Stimulated activated CD8-positive, alpha-beta memory T cell treated with anti-CD3 and anti-CD28 coated beads, Interleukin-15, amount 100 ng/mL, for 4 hours (primary cell): ENCODE data around the gene GPBP1.

ENCODE experiments used
- DNase-seq, 2 donors: peaks; one replicate each; pipeline ENCODE4 v3.0.0-alpha.2; 2020; ENCODE audit warnings: low read depth in 2 of 2

The GPBP1 gene

DNA sequence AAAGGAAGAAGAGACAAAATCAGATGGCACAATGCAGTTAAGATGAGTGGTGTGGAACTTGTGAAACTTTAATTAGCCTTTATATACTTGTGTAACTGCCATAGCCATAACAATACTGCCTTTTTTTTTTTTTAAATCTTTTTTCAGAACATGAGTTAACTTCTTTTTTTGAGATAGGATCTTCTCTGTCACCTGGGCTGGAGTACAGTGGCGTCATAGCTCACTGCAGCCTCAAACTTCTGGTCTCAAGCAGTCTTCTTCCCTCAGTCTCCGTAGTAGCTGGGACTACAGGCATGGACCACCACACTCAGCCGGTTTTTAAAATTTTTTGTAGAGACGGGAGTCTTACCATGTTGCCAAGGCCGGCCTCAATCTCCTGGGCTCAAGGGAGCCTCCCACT, 37.2 kb downstream of the GPBP1 start:
- no peak for DNase-seq

DNA sequence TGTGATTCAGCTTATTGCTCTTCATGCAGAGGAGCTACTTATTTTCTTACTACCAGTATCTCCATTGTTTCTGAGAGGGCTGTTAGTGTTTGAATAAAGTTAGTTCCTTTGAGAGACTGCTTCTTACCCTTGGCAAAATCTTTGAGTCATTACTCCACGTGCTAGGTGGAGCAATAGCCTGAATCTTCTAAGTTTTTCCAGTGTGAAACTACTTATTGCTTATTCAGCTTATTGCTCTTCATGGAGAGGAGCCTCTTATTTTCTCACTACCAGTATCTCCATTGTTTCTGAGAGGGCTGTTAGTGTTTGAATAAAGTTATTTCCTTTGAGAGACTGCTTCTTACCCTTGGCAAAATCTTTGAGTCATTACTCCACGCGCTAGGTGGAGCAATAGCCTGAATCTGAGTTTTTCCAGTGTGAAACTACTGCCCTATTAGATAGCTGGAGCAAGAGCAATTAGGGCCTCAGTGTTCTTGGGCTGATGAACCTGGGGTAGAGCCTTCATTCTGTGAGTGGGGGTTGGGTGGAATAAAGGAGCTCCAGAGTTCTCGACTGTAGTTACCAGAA, 41.9 kb downstream of the GPBP1 start:
- DNase-seq, result no peak

DNA sequence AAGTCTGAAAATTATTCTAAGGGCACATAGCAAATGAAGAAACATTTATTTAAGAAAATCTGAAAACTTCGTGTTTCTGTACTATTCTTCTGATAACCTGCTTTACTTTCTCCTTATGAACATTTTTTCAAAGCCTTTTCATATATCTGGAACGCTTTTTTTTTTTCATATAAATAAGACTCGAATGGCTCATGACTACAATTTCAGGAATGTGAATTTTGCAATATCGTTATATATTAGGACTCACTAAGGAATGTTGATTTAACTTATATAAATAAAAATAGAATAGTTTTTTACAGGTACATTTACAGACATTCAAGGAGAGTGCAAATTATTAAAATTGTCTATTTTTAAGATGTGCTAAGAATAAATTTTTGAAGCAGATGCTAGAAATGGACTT, 42.9 kb downstream of the GPBP1 start:
- DNase-seq, result no peak

DNA sequence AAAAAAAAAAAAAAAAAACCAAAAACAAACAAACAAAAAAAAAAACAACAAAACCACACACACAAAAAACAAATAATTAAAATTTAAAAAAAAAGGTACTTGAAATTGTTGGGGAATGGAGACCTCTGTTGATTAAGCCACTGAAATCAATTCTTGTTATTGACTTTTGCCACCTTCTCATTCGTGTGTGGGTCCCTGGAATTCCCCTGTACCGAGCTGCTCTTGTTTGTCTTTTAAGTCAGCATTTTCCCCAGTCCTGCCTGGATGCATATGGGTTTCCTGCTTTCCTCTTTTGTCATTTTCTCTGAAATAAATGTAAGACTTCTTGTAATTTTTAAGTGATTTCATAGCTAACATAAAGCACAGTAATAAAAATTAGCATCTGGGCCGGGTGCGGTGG, 45.5 kb downstream of the GPBP1 start:
- DNase-seq, result no peak

DNA sequence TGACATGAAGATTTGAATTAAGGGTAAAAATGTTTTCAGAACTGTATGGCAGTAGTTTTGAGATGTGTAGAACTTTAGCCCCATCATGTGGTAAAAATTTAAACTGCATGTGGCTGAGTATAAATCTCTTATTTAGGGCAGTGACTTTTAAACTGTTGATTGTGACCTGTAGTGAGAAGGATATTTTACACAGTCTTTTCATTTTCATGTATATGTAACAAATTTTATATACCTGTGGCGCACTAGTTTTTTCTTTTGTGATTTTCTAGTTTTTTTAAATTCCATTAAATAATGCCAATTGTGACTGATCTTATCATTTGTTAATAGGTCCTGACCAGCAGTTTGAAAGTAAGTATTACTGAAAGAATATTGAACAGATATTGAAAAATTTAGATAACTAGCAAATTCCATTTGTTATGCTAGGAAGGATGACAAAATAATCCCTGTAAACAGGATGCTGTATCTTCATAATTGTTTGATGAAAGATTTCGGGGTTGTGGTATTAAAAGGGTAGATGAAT, 47.2 kb downstream of the GPBP1 start:
- DNase-seq, result no peak

DNA sequence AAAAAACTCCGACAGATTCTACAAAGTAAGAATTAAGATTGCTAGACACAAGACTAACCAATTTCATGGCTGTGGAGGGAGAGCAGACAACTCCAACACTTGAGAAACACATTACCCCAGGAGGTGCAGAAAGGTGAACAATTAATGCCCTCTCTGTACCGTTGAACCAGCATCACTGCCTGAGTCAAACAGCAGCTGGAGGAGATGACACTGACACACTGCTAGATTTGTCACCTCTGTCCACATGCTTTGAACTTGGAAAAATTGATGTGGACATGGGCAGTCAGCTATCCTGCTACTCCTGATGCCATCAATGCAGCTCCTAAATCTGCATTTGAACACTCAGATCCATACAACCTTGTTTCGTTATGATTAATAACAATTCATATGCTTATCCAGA, 51.7 kb downstream of the GPBP1 start:
- no peak for DNase-seq

DNA sequence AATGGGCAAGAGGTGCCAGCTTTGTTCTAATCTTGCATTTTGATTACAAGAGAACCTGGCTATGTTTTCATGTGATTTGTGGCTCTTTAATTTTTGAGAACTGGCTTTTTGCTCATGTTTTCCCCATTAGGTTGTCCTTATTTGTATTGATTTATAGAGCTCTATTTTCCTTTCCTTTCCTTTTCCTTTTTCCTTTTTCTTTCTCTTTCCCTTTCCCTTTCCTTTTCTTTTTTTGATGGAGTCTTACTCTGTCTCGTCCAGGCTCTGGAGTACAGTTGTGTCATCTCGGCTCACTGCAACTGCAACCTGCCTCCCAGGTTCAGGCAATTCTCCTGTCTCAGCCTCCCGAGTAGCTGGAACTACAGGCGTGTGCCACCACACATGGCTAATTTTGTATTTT, 55.5 kb downstream of the GPBP1 start:
- no peak for DNase-seq

DNA sequence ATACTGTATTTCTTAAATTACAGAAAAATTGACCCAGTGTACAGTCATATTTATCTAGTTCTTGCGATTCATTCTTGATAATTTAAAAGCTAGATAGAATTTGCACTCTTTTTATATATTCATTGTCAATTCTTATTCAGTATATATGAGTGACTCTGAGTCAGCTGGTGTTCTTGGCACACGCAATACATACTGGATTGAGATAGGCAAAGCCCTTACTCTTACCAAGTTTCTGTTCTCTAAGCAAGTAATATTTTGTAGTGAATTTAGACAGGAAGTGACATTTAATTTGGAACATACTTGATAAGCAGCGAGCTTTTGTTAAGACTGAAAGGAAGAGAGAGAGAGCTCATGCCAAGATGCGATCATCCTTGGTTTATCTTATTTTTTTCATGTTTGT, 57.7 kb downstream of the GPBP1 start:
- DNase-seq, result no peak

DNA sequence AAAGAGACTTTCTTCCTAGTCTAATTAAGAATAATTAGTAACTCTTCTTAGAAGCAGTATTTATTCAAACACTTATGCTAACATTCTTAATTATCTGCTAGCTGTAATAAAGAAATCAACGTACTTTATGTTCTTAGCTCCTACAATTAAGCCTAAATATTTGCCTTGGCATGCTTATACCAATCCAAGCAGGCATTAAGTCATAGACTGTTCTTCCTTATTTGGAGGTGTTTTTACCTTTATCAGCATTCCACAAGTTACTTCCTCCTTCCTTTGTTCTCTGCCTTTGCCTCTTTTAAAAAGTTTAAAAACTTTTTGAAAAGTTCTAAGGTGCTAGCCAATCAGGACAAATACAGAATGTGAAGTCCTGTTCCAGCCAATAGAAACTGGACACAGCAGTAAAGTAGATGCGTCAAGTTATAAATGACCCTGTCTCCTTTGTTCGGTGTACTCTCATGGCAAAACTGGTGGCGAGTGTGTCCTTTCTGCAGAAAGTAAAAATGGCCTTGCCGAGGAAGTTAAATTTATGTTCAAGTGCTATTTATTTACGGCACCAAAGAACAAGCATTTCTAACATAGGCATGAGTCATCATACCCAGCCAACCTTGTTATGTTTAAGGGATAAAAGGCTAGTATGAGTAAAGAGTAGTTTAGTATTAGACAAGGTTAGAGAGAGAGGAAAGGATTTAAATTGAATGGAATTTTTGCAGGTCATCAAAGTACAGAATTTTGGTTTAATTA, 58.6 kb downstream of the GPBP1 start:
- no peak for DNase-seq

DNA sequence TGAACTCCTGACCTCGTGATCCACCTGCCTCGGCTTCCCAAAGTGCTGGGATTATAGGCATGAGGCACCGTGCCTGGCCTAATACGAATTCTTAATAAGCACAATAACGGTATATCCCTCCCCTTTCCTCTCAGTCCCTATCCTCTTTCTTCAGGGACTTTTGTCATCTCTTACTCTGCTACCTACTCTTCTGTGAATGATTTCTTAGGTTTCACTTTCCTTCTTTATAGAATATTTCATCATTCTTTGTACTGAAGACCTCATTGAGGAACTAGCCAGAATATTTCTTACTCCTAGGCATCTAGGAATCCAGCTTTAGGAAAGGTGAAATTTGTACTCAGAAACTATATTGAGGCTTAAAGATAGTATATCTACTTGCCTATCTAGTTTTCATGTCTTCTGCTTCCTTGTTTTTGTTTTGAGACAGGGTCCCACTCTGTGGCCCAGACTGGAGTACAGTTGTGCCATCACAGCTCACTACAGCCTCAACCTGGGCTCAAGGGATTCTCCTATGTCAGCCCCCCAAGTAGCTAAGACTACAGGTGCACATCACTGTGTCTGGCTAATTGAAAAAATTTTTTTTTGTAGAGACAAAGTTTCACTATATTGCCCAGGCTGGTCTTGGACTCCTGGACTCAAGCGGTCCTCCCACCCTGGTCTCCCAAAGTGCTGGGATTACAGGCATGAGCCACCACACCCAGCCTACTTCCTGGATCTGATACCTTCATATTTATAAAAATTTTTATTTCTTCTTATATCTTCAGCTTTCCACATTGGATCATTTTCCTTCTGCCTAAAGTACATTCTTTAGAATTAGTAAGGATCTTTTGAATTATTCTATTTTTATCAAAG, 69.7 kb downstream of the GPBP1 start:
- no peak for DNase-seq

DNA sequence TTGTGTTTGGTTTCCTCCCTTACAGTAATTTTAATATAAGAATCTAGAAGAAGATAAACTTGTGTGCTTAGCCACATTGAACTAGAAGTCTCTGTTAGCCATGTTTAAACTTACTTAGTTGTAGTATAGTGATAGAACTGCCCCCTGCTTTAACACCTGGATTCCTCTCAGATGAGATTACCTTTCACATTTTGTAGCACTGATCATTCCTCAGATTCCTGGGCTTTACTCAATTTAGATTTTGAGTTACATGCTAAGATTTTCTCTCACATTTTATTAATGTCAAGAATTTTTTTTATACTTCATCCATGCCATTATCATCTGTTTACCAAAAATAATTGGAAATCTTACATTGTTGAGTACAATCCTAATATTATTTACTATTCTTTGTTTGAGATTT, 70.5 kb downstream of the GPBP1 start:
- no peak for DNase-seq

DNA sequence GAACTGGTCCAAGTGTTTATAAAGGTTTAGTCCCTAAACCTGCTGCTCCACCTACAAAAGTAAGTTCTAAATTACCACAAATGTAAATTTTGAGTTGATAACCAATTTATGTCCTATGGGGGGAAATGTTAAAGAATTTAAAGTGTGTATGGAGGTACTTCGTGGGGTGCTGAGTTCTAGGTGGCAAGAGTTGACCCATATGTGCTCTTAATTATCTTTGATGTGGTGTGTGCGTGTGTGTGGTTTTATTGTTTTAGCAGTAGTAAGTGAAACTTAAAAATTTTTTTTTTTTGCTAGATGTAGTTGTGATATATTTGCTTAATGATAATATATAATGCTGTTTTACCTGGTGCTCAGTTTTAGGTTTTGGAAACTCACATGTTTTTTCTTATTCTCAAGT, 72.6 kb downstream of the GPBP1 start:
- DNase-seq, result no peak

DNA sequence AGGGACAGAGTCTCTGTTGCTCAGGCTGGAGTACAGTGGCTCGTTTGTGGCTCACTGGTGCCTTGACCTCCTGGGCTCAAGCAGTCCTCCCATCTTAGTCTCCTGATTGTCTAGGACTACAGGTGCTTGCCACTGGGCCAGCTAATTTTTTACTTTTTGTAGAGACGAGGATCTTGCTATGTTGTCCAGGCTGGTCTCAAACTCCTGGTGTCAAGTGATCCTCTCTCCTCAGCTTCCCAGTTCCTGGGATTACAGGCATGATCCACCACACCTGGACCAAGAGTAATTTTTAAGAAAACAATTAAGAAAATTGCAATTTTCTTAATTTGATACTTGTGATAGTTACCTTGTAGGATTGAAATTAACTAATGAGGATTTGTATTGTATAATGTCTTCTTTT, 73.9 kb downstream of the GPBP1 start:
- no peak for DNase-seq

DNA sequence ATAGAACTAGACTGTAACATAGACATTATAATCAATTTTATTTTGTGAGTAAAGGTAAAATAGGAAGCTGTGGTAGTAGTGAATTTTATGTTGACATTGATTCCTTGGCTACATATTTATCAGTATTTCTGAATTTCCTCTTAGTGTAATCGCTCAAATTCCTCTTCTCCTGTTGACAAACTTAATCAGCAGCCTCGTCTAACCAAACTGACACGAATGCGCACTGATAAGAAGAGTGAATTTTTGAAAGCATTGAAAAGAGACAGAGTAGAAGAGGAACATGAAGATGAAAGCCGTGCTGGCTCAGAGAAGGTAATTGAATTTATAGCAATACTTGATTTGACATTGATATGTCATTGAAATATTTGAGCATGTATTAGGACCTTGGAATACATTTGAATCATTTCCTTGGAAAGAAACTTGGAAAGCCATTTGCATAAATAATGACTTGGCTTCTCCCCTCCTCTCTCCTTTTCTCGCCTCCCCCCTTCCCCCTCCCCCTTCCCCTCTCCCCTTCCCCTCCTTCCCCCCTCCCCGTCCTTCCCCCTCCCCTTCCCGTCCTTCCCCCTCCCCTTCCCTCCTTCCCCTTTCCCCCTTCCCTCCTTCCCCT, 75.5 kb downstream of the GPBP1 start:
- DNase-seq, result no peak

DNA sequence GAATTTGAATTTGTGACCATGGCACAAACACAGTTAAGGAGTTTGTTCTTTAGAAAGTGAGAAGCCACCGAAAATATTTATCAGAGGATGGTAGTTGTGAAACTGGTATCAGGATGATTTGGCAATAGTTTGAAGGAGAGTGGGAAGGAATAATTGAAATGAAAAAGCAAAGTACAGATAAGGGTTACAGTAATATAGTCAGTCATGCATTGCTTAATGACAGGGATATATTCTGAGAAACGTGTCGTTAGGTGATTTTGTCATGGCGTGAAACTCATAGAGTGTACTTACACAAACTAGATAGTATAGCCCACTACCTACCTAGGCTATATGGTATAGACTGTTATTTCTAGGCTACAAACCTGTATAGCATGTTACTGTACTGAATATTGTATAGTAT, 84.2 kb downstream of the GPBP1 start:
- no peak for DNase-seq

DNA sequence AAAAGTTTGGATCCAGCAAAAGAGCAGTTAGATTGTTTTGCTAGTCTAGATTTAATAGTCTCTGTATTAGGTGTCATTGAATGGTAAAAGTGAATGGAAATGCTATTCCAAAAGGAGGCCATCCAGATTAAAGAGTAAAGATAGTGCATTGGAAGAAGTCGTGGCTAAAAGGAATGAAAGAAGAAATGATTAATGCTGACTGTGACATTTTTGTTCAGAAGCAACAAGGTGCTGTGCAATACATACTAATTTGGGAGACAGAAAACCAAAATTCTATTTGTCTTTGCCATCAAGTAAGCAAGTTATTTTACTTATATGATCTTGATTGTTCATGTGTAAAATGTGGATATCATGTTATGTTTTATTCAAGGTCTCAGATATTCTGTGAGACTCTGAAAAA, 85.1 kb downstream of the GPBP1 start:
- DNase-seq, result no peak

DNA sequence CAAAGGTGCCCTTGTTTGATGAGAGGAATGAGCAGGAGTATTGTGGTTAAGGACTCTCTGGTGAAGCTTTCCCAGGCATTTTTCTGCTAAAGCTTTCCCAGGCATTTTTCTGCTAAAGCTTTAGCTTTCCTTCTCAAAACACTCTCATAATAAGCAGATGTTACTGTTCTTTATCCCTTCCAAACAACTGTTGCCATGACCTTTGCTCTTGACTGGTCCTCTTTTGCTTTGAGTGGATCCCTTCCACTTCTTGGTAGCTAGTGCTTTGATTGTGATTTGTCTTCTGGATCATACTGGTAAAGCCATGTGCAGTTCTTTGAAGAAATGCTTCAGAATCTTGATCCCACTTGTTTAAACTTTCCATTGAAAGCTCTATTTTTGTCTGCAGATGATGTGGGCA, 85.8 kb downstream of the GPBP1 start:
- DNase-seq, result no peak

DNA sequence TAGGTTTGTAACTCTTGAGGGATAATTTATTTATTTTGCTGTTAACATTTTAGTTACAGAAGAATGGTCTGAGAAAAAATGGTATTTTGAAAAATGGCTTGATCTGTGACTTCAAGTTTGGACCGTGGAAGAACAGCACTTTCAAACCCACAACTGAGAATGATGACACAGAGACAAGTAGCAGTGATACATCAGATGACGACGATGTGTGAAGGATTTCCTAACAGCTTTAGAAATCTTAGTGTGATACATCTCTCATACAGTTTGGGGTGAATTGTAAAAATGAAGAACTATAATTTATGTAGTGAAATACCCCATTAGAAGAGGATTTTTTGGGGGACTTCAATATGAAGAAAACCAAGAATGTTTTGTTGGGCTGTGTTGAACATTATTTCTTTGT, 88.7 kb downstream of the GPBP1 start:
- no peak for DNase-seq

DNA sequence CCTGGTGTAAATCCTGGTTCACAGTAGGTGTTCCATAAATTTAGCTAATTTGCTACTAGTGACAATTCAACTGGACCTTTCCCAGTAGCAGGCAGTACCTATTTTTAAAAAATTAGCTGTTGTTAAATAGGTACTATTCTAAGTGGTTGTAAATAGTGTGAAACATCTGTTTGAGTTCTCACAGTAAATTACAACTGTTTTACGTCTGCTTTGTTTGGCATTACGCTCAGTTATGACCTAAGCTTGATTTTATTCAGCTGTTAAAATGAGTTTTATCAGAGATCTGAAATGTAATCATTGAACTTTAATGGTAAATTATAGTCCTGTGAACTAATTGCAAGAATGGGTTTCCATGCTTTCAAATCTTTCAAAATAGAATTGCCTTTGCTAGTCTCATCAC, 93.9 kb downstream of the GPBP1 start:
- DNase-seq, result no peak

DNA sequence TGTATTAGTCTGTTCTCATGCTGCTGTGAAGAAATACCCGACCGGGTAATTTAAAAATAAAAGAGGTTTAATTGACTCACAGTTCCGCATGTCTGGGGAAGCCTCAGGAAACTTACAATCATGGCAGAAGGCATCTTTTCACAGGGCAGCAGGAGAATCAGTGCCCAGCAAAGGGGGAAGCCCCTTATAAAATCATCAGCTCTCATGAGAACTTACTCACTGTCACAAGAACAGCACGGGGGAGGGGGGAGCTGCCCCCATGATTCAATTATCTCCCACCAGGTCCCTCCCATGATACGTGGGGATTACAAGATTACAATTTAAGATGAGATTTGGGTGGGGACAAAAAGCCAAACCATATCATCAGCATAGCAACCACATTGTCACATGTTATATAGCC, 102.5 kb downstream of the GPBP1 start:
- DNase-seq, result no peak

DNA sequence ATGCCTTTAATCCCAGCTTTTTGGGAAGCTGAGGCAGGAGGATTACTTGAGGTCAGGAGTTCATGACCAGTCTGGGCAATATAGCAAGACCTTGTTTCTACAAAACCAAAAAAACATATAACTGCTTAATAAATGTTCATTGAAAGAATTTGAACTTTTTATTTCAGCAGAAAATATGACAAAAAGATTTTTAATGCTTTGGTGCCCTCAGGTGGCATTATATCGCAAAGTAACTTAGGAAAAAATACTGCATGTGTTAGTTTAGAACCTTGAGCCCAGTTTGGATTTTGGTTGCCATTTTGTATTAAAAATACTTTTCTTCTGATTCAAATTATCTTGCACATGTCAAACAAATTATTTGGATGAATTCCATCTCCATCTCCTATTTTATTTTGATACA, 103.2 kb downstream of the GPBP1 start:
- no peak for DNase-seq

DNA sequence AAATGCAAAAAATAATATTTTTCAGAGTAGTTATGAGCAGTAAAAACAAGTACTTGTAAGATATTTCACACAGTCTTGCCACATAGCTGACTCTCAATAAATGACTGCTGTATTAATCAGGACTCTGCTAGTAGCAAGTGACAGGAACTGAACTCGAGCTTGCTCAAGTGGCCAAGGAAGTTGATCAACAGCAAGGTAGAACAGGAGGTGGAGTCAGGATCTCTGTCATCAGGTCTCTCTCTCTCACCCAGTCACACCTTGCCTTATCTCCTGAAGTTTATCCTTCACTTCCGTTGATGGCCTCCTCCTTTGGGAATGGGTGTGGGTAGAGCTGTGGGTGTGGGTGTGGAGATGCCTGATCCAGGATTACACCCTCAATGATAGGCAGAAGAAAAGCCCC, 107.0 kb downstream of the GPBP1 start:
- no peak for DNase-seq
